ENCODE measurements around the gene CTNNA3. TPM values are rescaled to one million over a fixed set of nuclear protein-coding genes. Genes with fewer than 3 reads are reported as not detected.

CTNNA3 gene
- total RNA-seq, 1 experiment from 2014 or later, result not detected

GRCh38 chr10:66414943-66415342 lies 1281.1 kb downstream of the CTNNA3 start:
- BruUV-seq (replicated peaks), result no TSS peak
- H3K4me1 Mint-ChIP-seq (ENCODE audit: low read depth, unreplicated experiment), result no peaks in the 10 kb centered on the region
- peaks cover 23% of the 10 kb centered on the region for H3K9me3 Mint-ChIP-seq (ENCODE audit: low read depth, unreplicated experiment)
- no peak for DNase-seq
- no peak overlapping the region for H3K27ac Mint-ChIP-seq (ENCODE audit: unreplicated experiment)
- intact Hi-C loops (cut with micrococcal nuclease; ENCODE audit: unreplicated experiment), result no loop called here
- H3K36me3 Mint-ChIP-seq (ENCODE audit: insufficient read depth, unreplicated experiment), result no peaks in the 10 kb centered on the region
- no peaks in the 10 kb centered on the region for H3K27me3 Mint-ChIP-seq (ENCODE audit: unreplicated experiment)
- TF ChIP-seq CTCF (IDR thresholded peaks at IDR 0.05; ENCODE audit: unreplicated experiment), result no peak
- no peak overlapping the region for H3K4me3 Mint-ChIP-seq (ENCODE audit: low read depth, unreplicated experiment)
- CTCF ChIA-PET, result no interaction called here

GRCh38 chr10:66405566-66405965 lies 1290.4 kb downstream of the CTNNA3 start:
- no peak overlapping the region for H3K27ac Mint-ChIP-seq (ENCODE audit: unreplicated experiment)
- peaks cover 4% of the 10 kb centered on the region for H3K9me3 Mint-ChIP-seq (ENCODE audit: low read depth, unreplicated experiment)
- intact Hi-C loops (cut with micrococcal nuclease; ENCODE audit: unreplicated experiment), result no loop called here
- no TSS peak for BruUV-seq (replicated peaks)
- TF ChIP-seq CTCF (IDR thresholded peaks at IDR 0.05; ENCODE audit: unreplicated experiment), result no peak
- no peaks in the 10 kb centered on the region for H3K4me1 Mint-ChIP-seq (ENCODE audit: low read depth, unreplicated experiment)
- no peak for DNase-seq
- no peaks in the 10 kb centered on the region for H3K27me3 Mint-ChIP-seq (ENCODE audit: unreplicated experiment)
- H3K36me3 Mint-ChIP-seq (ENCODE audit: insufficient read depth, unreplicated experiment), result no peaks in the 10 kb centered on the region
- H3K4me3 Mint-ChIP-seq (ENCODE audit: low read depth, unreplicated experiment), result no peak overlapping the region
- CTCF ChIA-PET, result no interaction called here

GRCh38 chr10:66398669-66399068 lies 1297.3 kb downstream of the CTNNA3 start:
- no peaks in the 10 kb centered on the region for H3K36me3 Mint-ChIP-seq (ENCODE audit: insufficient read depth, unreplicated experiment)
- TF ChIP-seq CTCF (IDR thresholded peaks at IDR 0.05; ENCODE audit: unreplicated experiment), result no peak
- CTCF ChIA-PET, result no interaction called here
- DNase-seq, result no peak
- no peaks in the 10 kb centered on the region for H3K27me3 Mint-ChIP-seq (ENCODE audit: unreplicated experiment)
- intact Hi-C loops (cut with micrococcal nuclease; ENCODE audit: unreplicated experiment), result no loop called here
- H3K4me1 Mint-ChIP-seq (ENCODE audit: low read depth, unreplicated experiment), result no peaks in the 10 kb centered on the region
- peaks cover 2% of the 10 kb centered on the region for H3K9me3 Mint-ChIP-seq (ENCODE audit: low read depth, unreplicated experiment)
- H3K27ac Mint-ChIP-seq (ENCODE audit: unreplicated experiment), result no peak overlapping the region
- no peak overlapping the region for H3K4me3 Mint-ChIP-seq (ENCODE audit: low read depth, unreplicated experiment)
- BruUV-seq (replicated peaks), result no TSS peak

- no peaks in the 10 kb centered on the region for H3K9me3 Mint-ChIP-seq (ENCODE audit: low read depth, unreplicated experiment)
- DNase-seq, result no peak
- H3K27ac Mint-ChIP-seq (ENCODE audit: unreplicated experiment), result no peak overlapping the region
- BruUV-seq (replicated peaks), result no TSS peak
- intact Hi-C loops (cut with micrococcal nuclease; ENCODE audit: unreplicated experiment), result no loop called here
- no peaks in the 10 kb centered on the region for H3K4me1 Mint-ChIP-seq (ENCODE audit: low read depth, unreplicated experiment)
- no peak for TF ChIP-seq CTCF (IDR thresholded peaks at IDR 0.05; ENCODE audit: unreplicated experiment)
- no peaks in the 10 kb centered on the region for H3K36me3 Mint-ChIP-seq (ENCODE audit: insufficient read depth, unreplicated experiment)
- CTCF ChIA-PET, result no interaction called here
- H3K27me3 Mint-ChIP-seq (ENCODE audit: unreplicated experiment), result no peaks in the 10 kb centered on the region
- H3K4me3 Mint-ChIP-seq (ENCODE audit: low read depth, unreplicated experiment), result no peak overlapping the region
These were observed 1301.5 kb downstream of the CTNNA3 start for GRCh38 chr10:66394342-66395063.
